Endothelial cell (in vitro differentiated cells): ENCODE data around the gene SET. TPM values are rescaled to one million over a fixed set of nuclear protein-coding genes. Genes with fewer than 3 reads are reported as not detected.
"Not testable (repeated sequence)": the region's sequence is repeated elsewhere in the genome, so short reads cannot be mapped to it uniquely, and the experiment has no call there.

Experiments
- DNase-seq: peaks from one replicate; pipeline ENCODE4 v3.0.0; 2021; ENCODE audit warnings: low spot score
- H3K27ac Mint-ChIP-seq: one replicate; pipeline ENCODE4 v1.8.0; 2021; ENCODE audit warnings: mixed read lengths, inconsistent platforms; ENCODE audit not compliant: unreplicated experiment
- H3K27me3 Mint-ChIP-seq: one replicate; pipeline ENCODE4 v1.8.0; 2021; ENCODE audit warnings: mild to moderate bottlenecking, moderate library complexity, mixed read lengths, inconsistent platforms; ENCODE audit not compliant: unreplicated experiment
- H3K36me3 Mint-ChIP-seq: one replicate; pipeline ENCODE4 v1.8.0; 2021; ENCODE audit warnings: mild to moderate bottlenecking, low read depth, mixed read lengths, inconsistent platforms; ENCODE audit not compliant: unreplicated experiment
- H3K4me1 Mint-ChIP-seq: one replicate; pipeline ENCODE4 v1.8.0; 2021; ENCODE audit warnings: mild to moderate bottlenecking, mixed read lengths, inconsistent platforms; ENCODE audit not compliant: unreplicated experiment
- H3K4me3 Mint-ChIP-seq: one replicate; pipeline ENCODE4 v1.8.0; 2021; ENCODE audit warnings: mild to moderate bottlenecking, mixed read lengths, inconsistent platforms; ENCODE audit not compliant: unreplicated experiment
- H3K9me3 Mint-ChIP-seq: one replicate; pipeline ENCODE4 v1.8.0; 2021; ENCODE audit warnings: mixed read lengths, inconsistent platforms; ENCODE audit not compliant: unreplicated experiment
- CTCF ChIP-seq: fragments of 200-600 bp; sonication (generic); IDR thresholded peaks from one replicate; pipeline ENCODE4 v1.5.0; 2021; ENCODE audit warnings: antibody characterized with exemption; ENCODE audit not compliant: unreplicated experiment
- total RNA-seq: library from RNA; stranded (reverse); fragmentation: NEBNext Ultra II Directional; extraction: Animal tissue kit (Norgen Biotek cat#: 25700); gene quantifications from one replicate; pipeline ENCODE4 v1.2.1, GENCODE V29; 2021; ENCODE audit not compliant: unreplicated experiment

SET gene
- total RNA-seq, 1 donor from 2014 or later = 420 TPM

DNA sequence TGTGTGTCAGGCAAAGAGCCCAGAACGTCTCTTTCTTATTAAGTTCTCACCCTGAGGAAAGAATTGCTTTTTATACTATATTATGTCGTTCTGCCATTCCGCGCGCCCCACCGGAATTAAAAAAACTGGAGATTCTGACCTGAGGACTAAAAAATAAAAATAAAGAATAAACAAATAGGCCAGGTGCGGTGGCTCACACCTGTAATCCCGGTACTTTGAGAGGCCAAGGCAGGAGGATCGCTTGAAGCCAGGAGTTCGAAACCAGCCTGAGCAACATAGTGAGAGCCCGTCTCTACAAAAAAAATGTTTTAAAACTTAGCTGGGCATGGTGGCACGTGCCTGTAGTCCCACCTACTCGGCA, 31.7 kb upstream of the SET start:
- Mint-ChIP-seq H3K4me1 (peaks cover 2% of the 10 kb centered on the region), H3K27ac (peak overlapping the region; percentile 100), H3K36me3 (peaks cover 5% of the 10 kb centered on the region), H3K4me3 (peak overlapping the region; percentile 90), H3K9me3 (no peaks in the 10 kb centered on the region), H3K27me3 (peaks cover 2% of the 10 kb centered on the region)
- DNase-seq = no peak
- no peak for TF ChIP-seq CTCF

GRCh38 chr9:128657796-128658195, 31.2 kb upstream of the SET start:
- Mint-ChIP-seq H3K9me3 (no peaks in the 10 kb centered on the region), H3K27me3 (peaks cover 2% of the 10 kb centered on the region), H3K4me1 (peaks cover 2% of the 10 kb centered on the region), H3K36me3 (peaks cover 5% of the 10 kb centered on the region), H3K4me3 (no peak overlapping the region), H3K27ac (peak overlapping the region; percentile 100)
- no peak for TF ChIP-seq CTCF
- no peak for DNase-seq

- not testable (repeated sequence) for H3K9me3 Mint-ChIP-seq, H3K27ac Mint-ChIP-seq, H3K27me3 Mint-ChIP-seq, H3K36me3 Mint-ChIP-seq, H3K4me3 Mint-ChIP-seq, DNase-seq, H3K4me1 Mint-ChIP-seq
Observed at GRCh38 chr9:128666481-128666941, 22.5 kb upstream of the SET start.

GRCh38 chr9:128669786-128670185, 19.2 kb upstream of the SET start:
- TF ChIP-seq CTCF = no peak
- no peaks in the 10 kb centered on the region for H3K27me3 Mint-ChIP-seq
- no peaks in the 10 kb centered on the region for H3K9me3 Mint-ChIP-seq
- H3K4me1 Mint-ChIP-seq = no peaks in the 10 kb centered on the region
- DNase-seq = no peak
- H3K27ac Mint-ChIP-seq = no peak overlapping the region
- H3K4me3 Mint-ChIP-seq = no peak overlapping the region
- H3K36me3 Mint-ChIP-seq = no peaks in the 10 kb centered on the region

- no peak overlapping the region for H3K27ac Mint-ChIP-seq
- no peaks in the 10 kb centered on the region for H3K9me3 Mint-ChIP-seq
- no peaks in the 10 kb centered on the region for H3K27me3 Mint-ChIP-seq
- no peak for DNase-seq
- H3K4me3 Mint-ChIP-seq = no peak overlapping the region
- H3K36me3 Mint-ChIP-seq = no peaks in the 10 kb centered on the region
- no peak for TF ChIP-seq CTCF
- H3K4me1 Mint-ChIP-seq = no peaks in the 10 kb centered on the region
Observed at GRCh38 chr9:128675382-128675781, 13.6 kb upstream of the SET start.

GRCh38 chr9:128677794-128678193, 11.2 kb upstream of the SET start:
- no peak overlapping the region for H3K27ac Mint-ChIP-seq
- H3K4me1 Mint-ChIP-seq = no peaks in the 10 kb centered on the region
- no peaks in the 10 kb centered on the region for H3K36me3 Mint-ChIP-seq
- H3K27me3 Mint-ChIP-seq = no peaks in the 10 kb centered on the region
- no peak overlapping the region for H3K4me3 Mint-ChIP-seq
- no peak for DNase-seq
- no peaks in the 10 kb centered on the region for H3K9me3 Mint-ChIP-seq
- no peak for TF ChIP-seq CTCF
